PC-9 (cell line): ENCODE measurements around the gene TRPC4AP. TPM values are rescaled to one million over a fixed set of nuclear protein-coding genes. Genes with fewer than 3 reads are reported as not detected.

Source experiments
- BruUV-seq: library from RNA; stranded (reverse); fragments of 400-500 nt; replicated peaks from 2 replicates; lab custom pipeline; 2021; lab: Mats Ljungman, UMichigan
- CTCF ChIA-PET: fragments of 300-600 bp; sonication (Branson Sonifier 250); formaldehyde crosslinking; loops from one replicate; lab custom pipeline; 2022; ENCODE audit warnings: antibody characterized with exemption; lab: Charles Lee
- POLR2A ChIA-PET: fragments of 300-600 bp; sonication (Branson Sonifier 250); formaldehyde crosslinking; loops from one replicate; lab custom pipeline; 2022; ENCODE audit warnings: antibody characterized with exemption; ENCODE audit not compliant: unreplicated experiment; lab: Charles Lee
- DNase-seq, 2 experiments: peaks; one replicate each; pipeline versions ENCODE4 v3.0.0 to v3.0.0-alpha.2; 2015 to 2022; ENCODE audit warnings: mixed read lengths in 1 of 2
- H2AFZ ChIP-seq: fragments of 200-600 bp; sonication (generic); 2 replicates; pipeline ENCODE4 v1.8.1; 2017; ENCODE audit warnings: antibody characterized with exemption
- H3F3A ChIP-seq: fragments of 200-600 bp; sonication (generic); 2 replicates; pipeline ENCODE4 v1.8.1; 2017; ENCODE audit warnings: antibody characterized with exemption, mild to moderate bottlenecking, low read depth; ENCODE audit not compliant: insufficient read depth
- H3K27ac ChIP-seq: fragments of 200-600 bp; sonication (generic); 2 replicates; pipeline ENCODE4 v1.6.1; 2016; ENCODE audit warnings: mixed run types
- H3K27me3 ChIP-seq: fragments of 200-600 bp; sonication (generic); 2 replicates; pipeline ENCODE4 v1.6.1; 2016; ENCODE audit warnings: low read depth, mixed run types; ENCODE audit not compliant: insufficient read depth
- H3K36me3 ChIP-seq: fragments of 200-600 bp; sonication (generic); 2 replicates; pipeline ENCODE4 v1.6.1; 2016; ENCODE audit warnings: low read depth, mixed run types
- H3K4me1 ChIP-seq: fragments of 200-600 bp; sonication (generic); replicated peaks from 2 replicates; pipeline ENCODE4 v1.6.1; 2016; ENCODE audit warnings: mixed run types; ENCODE audit not compliant: insufficient read depth
- H3K4me2 ChIP-seq: fragments of 200-600 bp; sonication (generic); 2 replicates; pipeline ENCODE4 v1.6.1; 2017; ENCODE audit warnings: mixed run types
- H3K4me3 ChIP-seq: fragments of 200-600 bp; sonication (generic); 2 replicates; pipeline ENCODE4 v1.6.1; 2016; ENCODE audit warnings: mixed run types
- H3K79me2 ChIP-seq: fragments of 200-600 bp; sonication (generic); 2 replicates; pipeline ENCODE4 v1.6.1; 2017; ENCODE audit warnings: low read depth, mixed run types
- H3K9me2 ChIP-seq: fragments of 200-600 bp; sonication (generic); 2 replicates; pipeline ENCODE4 v1.8.1; 2017; ENCODE audit warnings: mild to moderate bottlenecking; ENCODE audit not compliant: insufficient read depth
- H3K9me3 ChIP-seq: fragments of 200-600 bp; sonication (generic); 2 replicates; pipeline ENCODE4 v1.8.1; 2016; ENCODE audit warnings: low read depth; ENCODE audit not compliant: insufficient read depth
- H4K20me1 ChIP-seq: fragments of 200-600 bp; sonication (generic); 2 replicates; pipeline ENCODE4 v1.8.1; 2017; ENCODE audit not compliant: insufficient read depth
- EZH2 ChIP-seq: fragments of 200-600 bp; sonication (generic); IDR thresholded peaks from 2 replicates; pipeline ENCODE4 v1.8.0; 2017; ENCODE audit warnings: antibody characterized with exemption, low read depth
- intact Hi-C: fragments of 100-400 bp; cut with micrococcal nuclease; formaldehyde crosslinking; loops from one replicate; pipeline ENCODE4 v1.10.0; 2022; ENCODE audit not compliant: unreplicated experiment
- total RNA-seq: library from RNA; stranded (reverse); gene quantifications from 2 replicates; pipeline ENCODE4 v1.2.3, GENCODE V29; 2021
- TF ChIP-seq, protein P1 (sequence below): fragments of 200-600 bp; sonication (generic); conservative IDR thresholded peaks from 2 replicates; pipeline ENCODE4 v1.6.1; 2017; ENCODE audit warnings: mixed run types, antibody characterized with exemption, mild to moderate bottlenecking, moderate library complexity

TRPC4AP gene
- total RNA-seq, 1 experiment from 2014 or later: 51.0 TPM

DNA sequence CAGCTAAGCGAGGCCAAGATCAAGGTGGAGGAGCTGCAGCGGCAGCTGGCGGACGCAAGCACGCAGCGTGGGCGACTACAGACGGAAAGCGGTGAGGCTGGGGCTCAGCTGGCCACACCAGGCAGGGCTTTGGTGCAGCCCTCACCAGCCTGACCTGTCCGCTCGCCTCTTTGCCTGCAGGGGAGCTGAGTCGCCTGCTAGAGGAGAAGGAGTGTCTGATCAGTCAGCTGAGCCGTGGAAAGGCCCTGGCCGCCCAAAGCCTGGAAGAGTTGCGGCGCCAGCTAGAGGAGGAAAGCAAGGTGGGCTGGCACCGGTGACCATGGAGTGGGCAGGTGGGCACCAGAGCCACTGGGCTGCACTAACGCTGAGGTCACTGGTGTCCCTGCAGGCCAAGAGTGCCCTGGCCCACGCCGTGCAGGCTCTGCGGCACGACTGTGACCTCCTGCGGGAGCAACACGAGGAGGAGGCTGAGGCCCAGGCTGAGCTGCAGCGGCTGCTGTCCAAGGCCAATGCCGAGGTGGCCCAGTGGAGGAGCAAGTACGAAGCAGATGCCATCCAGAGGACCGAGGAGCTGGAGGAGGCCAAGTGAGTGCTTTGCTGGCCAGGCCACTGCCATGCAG is 94.2 kb downstream of the TRPC4AP start:
- no TSS peak for BruUV-seq
- POLR2A ChIA-PET: no interaction called here
- H3K9me3 ChIP-seq: no peaks in the 10 kb centered on the region
- no peak overlapping the region for H3K4me3 ChIP-seq
- H3K4me2 ChIP-seq: no peak overlapping the region
- no peak for DNase-seq
- H3F3A ChIP-seq: 0 out of 2 replicates have a peak, but pooled peaks cover 3% of the 10 kb centered on the region
- no peaks in the 10 kb centered on the region for H3K27me3 ChIP-seq
- no peaks in the 10 kb centered on the region for H3K4me1 ChIP-seq
- H3K36me3 ChIP-seq: no peaks in the 10 kb centered on the region
- no peak overlapping the region for H3K27ac ChIP-seq
- intact Hi-C loops: no loop called here
- no peaks in the 10 kb centered on the region for H3K9me2 ChIP-seq
- TF ChIP-seq, protein P1, sequence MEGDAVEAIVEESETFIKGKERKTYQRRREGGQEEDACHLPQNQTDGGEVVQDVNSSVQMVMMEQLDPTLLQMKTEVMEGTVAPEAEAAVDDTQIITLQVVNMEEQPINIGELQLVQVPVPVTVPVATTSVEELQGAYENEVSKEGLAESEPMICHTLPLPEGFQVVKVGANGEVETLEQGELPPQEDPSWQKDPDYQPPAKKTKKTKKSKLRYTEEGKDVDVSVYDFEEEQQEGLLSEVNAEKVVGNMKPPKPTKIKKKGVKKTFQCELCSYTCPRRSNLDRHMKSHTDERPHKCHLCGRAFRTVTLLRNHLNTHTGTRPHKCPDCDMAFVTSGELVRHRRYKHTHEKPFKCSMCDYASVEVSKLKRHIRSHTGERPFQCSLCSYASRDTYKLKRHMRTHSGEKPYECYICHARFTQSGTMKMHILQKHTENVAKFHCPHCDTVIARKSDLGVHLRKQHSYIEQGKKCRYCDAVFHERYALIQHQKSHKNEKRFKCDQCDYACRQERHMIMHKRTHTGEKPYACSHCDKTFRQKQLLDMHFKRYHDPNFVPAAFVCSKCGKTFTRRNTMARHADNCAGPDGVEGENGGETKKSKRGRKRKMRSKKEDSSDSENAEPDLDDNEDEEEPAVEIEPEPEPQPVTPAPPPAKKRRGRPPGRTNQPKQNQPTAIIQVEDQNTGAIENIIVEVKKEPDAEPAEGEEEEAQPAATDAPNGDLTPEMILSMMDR: no peak
- no peak for TF ChIP-seq EZH2
- H2AFZ ChIP-seq: no peak overlapping the region
- H3K79me2 ChIP-seq: no peaks in the 10 kb centered on the region
- no peaks in the 10 kb centered on the region; the same call in 1 of the 2 replicates for H4K20me1 ChIP-seq
- CTCF ChIA-PET: no interaction called here

GRCh38 chr20:34997774-34998173 is 94.8 kb downstream of the TRPC4AP start:
- ChIA-PET POLR2A (no interaction called here), CTCF (no interaction called here)
- no peaks in the 10 kb centered on the region for H3K36me3 ChIP-seq
- TF ChIP-seq EZH2: no peak
- TF ChIP-seq, protein P1: no peak
- H4K20me1 ChIP-seq: no peaks in the 10 kb centered on the region; the same call in 1 of the 2 replicates
- no peaks in the 10 kb centered on the region for H3K9me2 ChIP-seq
- DNase-seq: no peak
- H2AFZ ChIP-seq: no peak overlapping the region
- H3K4me1 ChIP-seq: no peaks in the 10 kb centered on the region
- intact Hi-C loops: no loop called here
- no peaks in the 10 kb centered on the region for H3K9me3 ChIP-seq
- no peaks in the 10 kb centered on the region for H3K27me3 ChIP-seq
- 0 out of 2 replicates have a peak, but pooled peaks cover 3% of the 10 kb centered on the region for H3F3A ChIP-seq
- H3K4me3 ChIP-seq: no peak overlapping the region
- no peak overlapping the region for H3K4me2 ChIP-seq
- no TSS peak for BruUV-seq
- H3K27ac ChIP-seq: no peak overlapping the region
- no peaks in the 10 kb centered on the region for H3K79me2 ChIP-seq

- Histone ChIP-seq H3K4me3 (no peak overlapping the region), H3K79me2 (no peaks in the 10 kb centered on the region), H4K20me1 (no peaks in the 10 kb centered on the region; the same call in 1 of the 2 replicates), H3K9me2 (no peaks in the 10 kb centered on the region), H3K27me3 (no peaks in the 10 kb centered on the region), H2AFZ (no peak overlapping the region), H3F3A (0 out of 2 replicates have a peak, but pooled peaks cover 3% of the 10 kb centered on the region), H3K4me1 (no peaks in the 10 kb centered on the region), H3K27ac (no peak overlapping the region), H3K36me3 (no peaks in the 10 kb centered on the region), H3K4me2 (no peak overlapping the region), H3K9me3 (no peaks in the 10 kb centered on the region)
- BruUV-seq: no TSS peak
- CTCF ChIA-PET: interaction anchor here (0.6 kb wide), 1 partner anchor 64 kb away, joined by 4 read pairs; no protein-coding TSS in a partner anchor
- POLR2A ChIA-PET: no interaction called here
- no peak for TF ChIP-seq EZH2
- TF ChIP-seq, protein P1: no peak
- DNase-seq: no peak
- intact Hi-C loops: no loop called here
These were observed 95.5 kb downstream of the TRPC4AP start for GRCh38 chr20:34997131-34997561.
